HuH-7 (cell line): ENCODE measurements around the gene RPH3AL.

Experiments
- DNase-seq: peaks from one replicate; pipeline ENCODE4 v3.0.0; 2011; ENCODE audit warnings: low spot score

The RPH3AL gene

DNA sequence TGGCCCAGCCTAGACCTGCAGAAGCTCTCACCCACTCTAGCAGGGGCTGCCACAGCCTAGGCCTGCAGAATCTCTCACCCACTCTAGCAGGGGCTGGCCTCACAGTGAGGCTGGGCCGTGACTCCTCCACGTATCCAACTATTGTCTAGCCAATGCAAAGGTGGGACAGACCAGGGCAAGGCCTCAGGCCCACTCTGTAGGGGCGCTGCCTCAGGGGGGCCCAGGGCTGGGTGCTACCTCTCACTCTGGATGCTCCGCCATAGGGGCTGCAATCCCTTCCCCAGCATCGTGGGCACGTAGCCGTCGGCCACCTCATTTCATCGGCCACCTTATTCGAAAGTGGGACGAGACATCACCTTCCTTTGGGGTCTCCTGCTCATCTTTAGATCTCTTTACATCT, 51.7 kb downstream of the RPH3AL start:
- DNase-seq: no peak

DNA sequence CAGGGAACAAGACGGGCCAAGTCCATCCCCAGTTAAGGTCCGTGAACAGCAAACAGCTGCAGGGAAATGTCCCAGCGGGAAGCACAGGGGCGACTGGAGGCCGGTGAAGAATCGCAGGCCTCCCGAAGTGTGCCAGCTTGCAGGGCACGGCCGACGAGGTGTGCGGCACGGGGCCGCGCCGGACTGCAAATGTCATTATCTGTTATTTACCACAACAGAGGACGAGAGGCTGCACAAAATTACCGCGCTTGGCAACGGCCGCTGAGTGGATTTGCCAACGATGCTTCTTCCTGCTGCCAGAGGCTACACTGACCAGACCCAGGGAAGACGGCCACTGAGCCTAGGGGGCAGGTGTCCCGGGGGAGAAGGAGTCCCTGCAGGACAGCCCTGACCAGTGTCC, 53.1 kb downstream of the RPH3AL start:
- DNase-seq: no peak

DNA sequence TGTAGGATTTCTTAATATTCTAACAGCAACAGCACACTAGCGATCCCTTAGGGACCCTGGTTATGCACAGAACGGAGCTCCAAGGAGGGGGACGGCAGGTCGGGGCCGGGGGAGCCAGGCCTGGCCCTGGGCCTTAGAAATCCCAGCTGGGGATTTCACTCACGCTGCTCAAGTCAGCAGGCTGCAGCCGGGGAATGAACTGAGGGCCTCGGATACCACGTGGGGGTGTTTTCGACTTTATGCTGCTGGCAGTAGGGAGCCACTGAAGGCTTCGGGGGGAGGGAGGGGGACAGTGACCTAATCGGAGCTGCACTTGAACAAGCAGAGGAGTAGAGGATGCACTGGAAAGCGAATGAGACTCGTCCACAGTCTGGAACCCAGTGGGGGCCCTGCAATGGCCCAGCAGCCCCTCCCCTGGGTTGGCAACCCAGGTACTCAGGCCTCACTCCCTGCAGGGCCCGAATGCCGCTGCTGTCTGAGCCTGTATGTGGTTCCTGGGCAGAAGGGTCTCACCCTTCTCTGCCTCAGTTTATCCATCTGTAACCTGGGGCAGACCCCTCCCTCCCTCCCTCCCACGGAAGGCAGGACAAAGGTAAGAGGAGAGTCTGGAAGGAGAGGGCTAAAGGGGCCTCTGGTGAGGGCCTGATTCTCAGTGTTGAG, 53.7 kb downstream of the RPH3AL start:
- DNase-seq: no peak

DNA sequence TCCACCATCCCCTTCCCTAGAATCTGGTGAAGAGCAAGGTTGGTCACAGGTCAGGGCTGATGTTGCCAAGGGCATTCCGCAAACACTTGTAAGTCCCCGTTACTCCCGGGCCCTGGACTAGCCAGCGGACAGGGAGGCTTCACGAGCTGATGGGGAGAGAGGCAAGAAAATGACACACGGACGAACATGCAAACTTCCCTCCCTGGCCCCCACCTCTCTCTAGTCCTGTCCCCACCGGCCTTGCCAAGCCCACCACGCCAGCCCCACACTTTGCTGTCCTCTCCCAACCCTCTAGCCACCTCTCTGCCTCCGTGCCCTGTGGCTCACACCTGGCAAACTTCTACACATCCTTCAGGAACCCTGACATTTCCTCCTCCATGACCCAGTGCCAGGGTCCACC, 54.8 kb downstream of the RPH3AL start:
- DNase-seq: no peak

DNA sequence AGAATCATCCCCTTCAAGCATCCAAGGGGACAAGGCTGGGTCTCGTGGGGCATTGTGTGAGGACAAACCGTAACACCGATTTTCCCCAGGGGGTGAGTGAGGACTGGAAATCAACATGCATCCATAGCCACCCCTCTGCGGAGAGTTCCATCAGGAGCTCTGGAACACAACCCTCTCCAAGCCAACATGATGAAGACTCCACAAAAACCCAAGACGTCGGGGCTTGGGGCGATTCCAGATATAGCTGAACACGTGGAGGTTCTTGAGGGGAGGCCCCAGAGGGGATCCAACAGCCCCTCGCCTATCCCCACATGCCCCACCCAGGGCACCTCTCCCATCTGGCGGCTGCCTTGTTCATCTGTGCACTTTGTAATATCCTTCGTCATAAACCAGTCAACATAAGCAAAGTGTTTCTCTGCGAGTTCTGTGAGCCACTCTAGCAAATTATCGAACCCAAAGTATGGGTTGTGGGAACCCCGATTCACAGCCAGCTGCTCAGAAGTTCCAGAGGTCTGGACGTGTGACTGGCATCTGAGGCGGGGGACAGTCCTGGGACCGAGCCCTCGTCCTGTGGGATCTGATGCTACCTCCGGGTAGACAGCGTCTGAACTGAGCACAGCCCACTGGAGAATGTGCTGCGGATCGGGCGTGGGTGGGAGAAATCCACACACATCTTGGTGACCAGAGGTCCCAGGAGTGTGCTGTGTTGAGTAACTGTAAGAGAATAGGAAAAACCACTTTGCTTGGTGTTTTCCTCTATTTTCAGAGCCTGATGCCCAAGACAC, 55.5 kb downstream of the RPH3AL start:
- DNase-seq: no peak

DNA sequence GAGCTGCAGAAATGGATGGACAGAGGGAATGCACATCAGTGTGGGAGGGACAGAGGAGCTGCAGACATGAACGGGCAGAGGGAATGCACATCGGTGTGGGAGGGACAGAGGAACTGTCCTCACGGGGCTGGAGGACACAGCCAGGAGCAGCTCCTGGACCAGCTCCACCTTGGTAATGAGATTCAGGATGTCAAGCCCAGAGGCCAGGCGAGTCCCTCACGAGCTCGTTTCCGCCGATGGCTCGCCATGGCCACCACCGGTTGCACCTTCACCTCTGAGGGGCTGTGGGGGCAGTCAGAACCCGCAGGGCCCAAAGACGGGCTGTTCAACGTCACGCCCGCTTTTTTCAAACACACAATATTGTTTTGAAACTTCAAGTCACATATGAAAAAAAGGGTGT, 56.2 kb downstream of the RPH3AL start:
- no peak for DNase-seq

DNA sequence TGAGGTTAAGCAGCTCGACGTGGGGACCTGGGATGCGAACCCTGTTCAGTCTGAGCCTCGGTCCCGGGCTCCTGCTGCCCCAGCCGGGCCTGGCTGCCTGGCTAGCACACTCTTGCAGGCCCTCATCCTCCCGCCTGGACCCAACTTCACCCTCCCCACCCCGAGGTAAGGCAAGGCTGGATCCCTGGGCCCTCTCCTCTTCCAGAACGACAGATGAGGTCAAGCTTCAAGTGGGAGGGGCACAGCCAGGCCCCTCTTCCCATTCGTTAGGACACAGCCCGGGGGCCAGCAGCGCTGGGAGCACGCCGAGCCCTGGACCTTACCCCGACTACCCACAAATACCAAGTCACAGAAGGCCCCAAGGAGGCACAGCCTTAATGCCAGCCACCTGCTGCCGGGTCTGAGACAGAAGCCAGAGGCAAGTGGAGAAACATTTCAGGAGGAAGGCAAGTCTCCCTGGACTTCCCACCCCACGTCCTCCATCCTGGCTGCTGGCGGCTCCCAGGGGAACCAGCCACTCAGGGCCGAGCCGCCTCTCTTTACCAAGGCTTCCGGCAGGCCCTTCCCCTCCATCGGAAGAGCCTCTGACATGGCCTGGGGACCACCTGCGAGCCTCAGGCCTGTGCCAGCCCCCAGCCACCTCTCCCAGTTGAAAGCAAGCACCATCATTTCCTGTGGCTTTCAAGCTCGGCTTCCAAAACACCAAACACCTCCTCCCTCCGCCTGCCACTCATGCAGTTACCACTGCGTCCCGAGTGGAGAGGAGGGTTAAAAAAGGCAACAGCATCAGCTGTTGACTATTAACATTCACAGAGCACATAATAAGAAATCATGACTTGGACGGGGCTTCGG, 59.9 kb downstream of the RPH3AL start:
- no peak for DNase-seq

DNA sequence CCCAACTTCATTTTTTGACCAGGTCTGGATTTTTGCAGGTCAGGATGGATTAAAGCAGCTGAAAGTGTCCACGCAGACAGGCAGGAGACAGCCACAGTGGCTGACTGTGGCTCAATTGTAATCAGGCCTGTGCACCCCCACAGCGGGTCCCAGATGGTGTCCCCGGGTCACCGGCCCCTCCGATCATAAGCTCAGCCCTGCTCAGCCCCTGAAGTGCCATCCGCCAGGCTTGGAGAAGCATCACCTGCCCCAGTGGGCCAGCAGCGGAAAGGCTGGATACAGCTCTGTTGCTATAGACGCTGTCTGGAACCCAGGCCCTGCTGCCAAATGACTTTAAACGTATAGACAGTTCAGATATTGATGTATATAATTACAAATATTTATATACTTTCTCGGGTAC, 60.6 kb downstream of the RPH3AL start:
- DNase-seq: no peak

DNA sequence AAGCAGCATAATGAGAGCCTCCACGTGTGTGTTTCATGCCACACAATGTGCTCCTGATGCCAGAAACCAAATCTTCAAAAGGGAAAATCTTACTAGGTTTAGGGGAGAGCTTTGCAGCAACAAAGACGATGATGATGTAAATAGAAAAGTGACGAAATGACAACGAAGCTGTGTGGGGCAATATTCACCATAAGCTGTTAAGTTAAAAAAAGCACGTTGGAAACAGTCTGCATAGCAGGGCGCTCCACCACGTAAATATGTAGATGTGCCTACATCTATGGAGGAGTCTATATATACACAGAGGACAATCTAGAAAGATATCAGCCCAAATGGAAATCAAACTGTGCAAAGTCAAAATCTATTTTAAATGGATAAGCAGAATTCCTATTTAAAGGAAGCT, 61.0 kb downstream of the RPH3AL start:
- no peak for DNase-seq

DNA sequence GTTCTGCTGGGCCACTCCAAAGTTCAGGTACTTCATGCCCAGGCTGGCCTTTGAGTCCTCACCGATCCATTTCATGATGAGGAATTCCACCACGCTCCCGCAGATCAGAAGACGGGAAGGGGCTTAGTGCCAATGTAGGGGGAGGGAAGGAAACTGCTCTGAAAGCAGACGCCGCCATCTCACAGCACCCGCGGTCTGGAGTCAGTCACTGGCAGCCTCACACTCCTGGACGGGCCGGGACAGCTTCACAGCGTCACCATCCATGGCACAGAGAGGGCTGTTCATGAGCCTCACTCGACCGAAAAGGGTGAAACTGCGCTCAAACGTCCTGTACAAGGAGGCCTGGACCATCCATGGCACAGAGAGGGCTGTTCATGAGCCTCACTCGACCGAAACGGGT, 62.0 kb downstream of the RPH3AL start:
- DNase-seq: no peak

DNA sequence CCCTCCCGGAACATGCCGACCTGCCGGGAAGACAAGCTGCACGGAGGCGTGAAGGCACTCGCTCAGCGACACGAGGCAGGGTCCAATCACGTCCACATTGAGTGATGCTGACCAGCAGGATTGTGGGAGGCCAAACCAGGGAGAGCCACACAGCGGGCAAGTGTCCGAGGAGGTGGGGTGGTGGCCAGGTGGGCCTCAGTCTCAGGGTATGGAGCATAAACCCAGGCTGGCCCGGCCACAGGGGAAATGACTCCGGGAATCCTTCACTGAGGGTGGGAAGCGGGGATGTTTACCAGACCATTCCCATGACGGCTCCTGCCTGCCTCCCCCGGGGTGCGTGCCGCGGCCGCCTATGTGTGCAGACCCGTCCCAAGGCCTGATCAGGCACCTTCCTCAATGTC, 62.5 kb downstream of the RPH3AL start:
- DNase-seq: no peak

DNA sequence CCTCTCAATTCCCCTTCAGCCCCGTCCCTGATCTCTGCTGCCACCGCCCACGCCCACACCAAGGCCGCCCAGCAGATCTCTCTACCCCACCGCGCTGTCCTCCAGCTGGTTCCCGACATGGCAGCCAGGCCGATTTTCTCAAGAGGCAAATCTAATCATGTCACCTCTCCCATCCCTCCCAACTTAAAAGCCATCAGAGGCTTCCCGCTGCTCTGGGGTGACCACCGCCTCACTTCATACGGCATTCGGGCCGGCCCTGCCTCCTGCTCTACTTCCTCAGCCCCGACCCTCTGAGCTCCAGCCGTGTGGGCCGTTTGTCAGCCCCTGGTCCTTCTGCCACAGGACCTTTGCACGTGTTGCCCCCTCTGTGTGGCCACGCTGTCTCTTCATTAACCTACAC, 63.2 kb downstream of the RPH3AL start:
- no peak for DNase-seq

DNA sequence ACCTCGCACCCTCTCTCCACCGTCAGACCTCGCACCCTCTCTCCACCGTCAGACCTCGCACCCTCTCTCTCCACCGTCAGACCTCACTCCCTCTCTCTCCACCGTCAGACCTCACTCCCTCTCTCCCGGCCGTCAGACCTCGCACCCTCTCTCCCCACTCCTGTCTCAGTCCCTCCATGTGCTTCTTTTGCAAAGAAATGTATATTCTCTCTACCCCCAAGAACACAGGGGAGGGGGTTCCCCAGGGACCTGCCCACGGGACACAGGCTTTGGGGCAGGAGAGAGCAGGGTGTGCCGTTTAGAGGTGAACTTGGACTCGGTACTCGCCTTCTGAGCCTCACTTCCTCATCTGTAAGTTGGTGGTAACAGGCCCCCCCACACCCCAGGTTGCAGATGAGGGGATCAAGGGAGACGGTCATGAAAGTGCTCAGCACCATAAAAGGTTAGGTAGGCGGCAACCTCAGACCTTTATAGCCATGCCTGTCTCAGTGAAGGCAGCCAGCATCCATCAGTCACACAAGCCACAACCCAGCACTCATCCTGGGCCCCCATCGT, 63.7 kb downstream of the RPH3AL start:
- DNase-seq: no peak

DNA sequence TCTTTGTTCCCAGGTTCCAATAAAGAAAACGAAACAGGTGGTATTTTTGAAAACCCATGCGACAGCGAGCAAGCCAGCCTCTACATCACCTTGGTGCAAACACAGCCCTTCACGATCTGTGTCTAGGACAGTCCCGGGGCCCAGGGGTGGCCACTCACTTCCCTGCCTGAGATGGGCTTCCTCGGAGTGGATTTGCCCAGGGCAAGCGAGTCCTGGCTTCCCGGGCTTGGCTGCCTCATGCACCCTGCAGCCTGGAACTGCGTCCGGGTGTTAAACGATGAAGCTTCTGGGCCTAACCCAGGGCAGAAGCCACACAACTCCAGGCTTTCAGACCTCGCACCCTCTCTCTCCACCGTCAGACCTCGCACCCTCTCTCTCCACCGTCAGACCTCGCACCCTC, 66.0 kb downstream of the RPH3AL start:
- DNase-seq: no peak

DNA sequence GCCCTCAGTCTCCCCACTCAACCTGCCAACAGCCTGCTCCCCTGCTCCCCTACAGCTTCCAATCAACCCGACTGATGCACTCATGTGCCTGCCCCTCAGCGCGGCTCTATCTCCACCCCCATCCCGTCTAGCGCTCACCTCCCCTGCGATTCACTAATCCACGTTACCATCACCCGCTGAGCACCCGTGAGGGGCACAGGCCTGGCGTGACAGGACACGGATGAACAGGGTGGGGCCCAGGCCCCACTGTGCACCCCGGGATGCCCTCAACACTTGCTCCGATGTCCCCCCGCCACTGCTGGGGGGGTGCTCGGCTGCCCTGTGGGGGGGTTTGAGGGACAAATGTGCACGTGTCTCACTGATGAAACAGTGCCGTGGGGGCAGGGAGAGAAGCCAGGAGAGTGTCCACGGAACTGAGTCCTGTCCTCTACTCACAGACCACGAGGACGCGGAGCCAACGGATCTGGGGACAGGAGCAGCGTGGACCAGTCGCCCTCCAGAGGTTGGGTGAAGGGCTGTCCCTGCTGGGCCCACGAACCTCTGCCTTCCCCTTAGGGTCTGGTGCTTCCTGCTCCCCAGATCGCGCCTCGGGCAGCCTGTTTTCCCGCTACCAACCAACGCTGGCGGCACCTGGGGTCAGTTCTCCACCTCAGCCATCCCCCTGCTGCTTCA, 66.7 kb downstream of the RPH3AL start:
- no peak for DNase-seq

DNA sequence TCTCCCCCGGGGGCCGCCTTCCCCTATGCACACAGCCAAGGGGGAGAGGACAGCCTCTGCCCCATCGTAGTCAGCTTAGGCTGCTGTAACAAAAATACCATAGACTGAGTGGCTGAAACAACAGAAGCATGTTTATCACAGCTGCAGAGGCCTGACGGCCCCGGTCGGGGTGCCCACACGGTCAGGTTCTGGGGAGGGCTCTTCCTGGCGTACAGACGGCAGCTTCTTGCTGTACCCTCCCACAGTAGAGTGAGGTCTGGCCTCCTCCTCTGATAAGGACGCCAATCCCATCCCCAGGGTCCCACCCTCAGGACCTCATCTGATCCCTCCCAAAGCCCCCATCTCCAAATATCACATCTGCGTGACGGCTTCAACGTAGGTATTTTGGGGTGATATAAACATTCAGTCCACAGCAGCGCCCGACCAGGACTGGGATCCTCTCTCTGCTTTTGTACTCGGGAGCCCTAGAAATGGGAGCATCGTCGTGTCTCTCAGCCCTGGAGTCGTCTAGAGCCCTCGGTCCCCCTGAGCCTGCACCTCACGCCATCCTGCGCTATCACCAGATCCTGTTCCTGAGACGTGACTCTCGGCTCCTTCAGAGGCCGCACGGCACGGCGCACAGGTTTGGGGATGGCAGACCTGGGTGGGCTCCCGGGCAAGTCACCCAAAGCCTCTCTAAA, 67.8 kb downstream of the RPH3AL start:
- no peak for DNase-seq

DNA sequence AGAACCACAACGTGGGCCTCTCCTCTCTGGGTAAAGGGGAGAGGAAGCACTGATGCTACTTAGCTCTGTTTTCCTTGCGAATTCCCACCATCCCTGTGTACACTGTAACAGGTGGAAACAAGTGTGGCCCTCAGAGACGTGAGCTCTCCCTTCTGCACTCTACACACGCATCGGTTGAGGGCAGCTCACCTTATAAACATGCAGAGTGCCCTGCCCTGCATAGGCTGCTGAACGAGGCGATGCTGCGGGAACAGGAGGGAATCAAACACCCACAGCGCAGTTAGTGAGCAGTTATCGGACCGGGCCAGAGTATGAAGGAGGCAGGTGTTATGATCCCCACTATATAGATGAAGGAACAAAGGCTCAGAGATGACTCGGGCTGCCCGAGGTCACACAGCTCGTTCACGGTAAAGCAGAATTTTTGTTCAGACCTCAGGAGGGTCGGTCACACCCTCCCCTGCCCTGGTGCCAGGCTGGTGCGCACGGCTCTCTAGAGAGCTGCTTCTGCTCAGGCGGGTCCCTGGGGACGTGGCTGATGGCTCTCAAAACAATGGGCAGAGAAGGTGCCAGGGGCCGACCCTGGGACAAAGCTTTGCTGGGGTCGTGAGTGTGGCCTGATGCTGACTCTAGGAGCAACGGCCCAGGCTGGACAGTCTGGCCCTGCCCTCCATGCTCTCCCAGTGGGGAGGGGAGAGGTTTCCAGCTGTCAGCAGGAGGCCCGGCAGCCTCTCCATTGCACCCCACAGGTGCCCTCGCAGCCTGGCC, 68.5 kb downstream of the RPH3AL start:
- DNase-seq: no peak

DNA sequence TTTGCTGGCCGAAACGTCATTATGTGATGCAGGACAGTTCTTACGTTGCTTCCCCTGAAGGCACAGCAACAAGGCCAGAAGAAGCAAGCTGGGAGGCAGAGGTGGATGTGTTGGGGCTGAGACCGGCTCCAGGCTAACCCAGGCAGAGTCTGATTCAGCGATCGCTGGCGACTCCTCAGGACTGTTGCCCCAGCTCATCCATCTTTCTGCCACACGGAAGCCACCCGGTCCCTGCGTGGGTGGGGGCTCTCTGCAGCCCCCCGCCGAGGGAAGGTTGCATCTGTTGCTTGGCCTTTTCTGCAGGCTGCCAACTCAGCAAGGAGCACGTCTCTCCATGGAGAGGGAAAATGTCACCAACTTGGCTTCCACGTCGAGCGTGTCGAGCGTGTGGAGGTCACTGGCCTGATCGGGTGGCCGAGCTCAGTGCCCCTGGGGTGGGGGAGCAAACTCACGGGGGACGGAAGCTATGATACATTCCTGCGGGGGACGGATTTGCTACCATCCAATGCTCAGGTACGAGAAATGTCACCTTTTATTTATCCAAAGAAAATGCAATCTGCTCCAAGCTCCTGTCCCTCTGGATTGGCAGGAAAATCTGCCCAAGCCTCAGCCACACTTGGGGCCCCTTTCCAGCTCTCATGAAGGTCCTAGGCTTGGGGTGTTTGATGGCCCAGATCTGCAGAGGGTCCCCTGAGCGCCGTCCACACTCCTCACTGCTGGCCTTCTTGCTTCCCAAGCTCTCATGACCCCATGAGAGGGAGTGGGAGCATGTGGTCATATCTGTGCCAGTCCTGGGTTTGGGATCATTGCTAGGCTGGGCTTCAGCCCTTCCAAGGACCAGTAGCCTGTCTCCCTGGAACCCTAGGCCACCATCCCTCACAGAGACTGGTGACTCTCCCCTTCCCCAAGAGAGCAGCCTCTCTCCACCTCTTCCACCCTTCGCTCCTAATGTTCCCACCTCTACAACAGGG, 69.4 kb downstream of the RPH3AL start:
- DNase-seq: no peak
